Epithelial cell of proximal tubule (primary cell): ENCODE data around the gene TFPI. TPM values are rescaled to one million over a fixed set of nuclear protein-coding genes. Genes with fewer than 3 reads are reported as not detected.
"Not testable (repeated sequence)": the region's sequence is repeated elsewhere in the genome, so short reads cannot be mapped to it uniquely, and the experiment has no call there.

Experiments
- DNase-seq: peaks from one replicate; pipeline ENCODE4 v3.0.0-alpha.2; 2011; ENCODE audit warnings: low read depth
- H3K4me3 ChIP-seq: 2 replicates; pipeline ENCODE4 v1.5.1; 2011; ENCODE audit warnings: low read depth, mild to moderate bottlenecking, low read length
- CTCF ChIP-seq: conservative IDR thresholded peaks from 2 replicates; pipeline ENCODE4 v1.5.1; 2012; ENCODE audit warnings: low read depth, mild to moderate bottlenecking, low read length
- total RNA-seq: library from RNA; depleted of rRNA; stranded (reverse); fragments of >200 nt; gene quantifications from 2 replicates; pipeline ENCODE4 v1.2.3, GENCODE V29; 2015

The TFPI gene
- total RNA-seq, 1 donor from 2014 or later, result 99.7 TPM

DNA sequence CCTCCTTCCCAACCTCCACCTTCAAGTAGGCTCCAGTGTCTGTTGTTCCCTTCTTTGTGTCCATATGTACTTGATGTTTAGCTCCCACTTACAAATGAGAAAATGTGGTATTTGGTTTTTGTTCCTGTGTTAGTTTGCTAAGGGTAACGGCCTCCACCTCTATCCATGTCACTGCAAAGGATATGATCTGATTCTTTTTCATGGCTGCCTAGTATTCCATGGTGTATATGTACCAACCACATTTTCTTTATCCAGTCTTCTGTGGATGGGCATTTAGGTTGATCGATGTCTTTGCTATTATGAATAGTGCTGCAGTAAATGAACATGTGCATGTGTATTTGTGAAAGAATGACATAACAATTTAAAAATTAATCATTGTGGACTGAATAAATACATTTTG is 19.5 kb upstream of the TFPI start:
- TF ChIP-seq CTCF, result no peak
- no peak overlapping the region for H3K4me3 ChIP-seq
- DNase-seq, result no peak

GRCh38 chr2:187571996-187572395 is 17.8 kb upstream of the TFPI start:
- not testable (repeated sequence) for DNase-seq, H3K4me3 ChIP-seq

DNA sequence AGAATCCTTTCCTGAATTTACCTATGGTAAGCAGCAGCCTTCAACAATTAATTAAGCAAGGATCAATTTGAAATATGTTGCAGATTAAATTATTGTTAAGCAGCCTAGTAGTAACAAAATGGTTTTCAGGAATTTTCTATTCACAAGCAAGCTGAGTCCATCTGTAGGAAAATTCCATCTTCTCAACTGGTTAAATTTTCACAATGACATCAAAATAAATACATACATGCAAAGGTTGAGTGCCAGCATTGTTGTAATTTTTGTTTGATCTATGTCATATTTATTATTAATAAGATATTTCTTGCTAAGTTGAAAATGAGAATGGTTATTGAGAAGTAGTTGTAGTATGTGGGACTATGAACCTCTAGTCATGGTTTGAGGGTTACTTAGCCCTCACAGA is 15.3 kb upstream of the TFPI start:
- H3K4me3 ChIP-seq, result no peak overlapping the region

DNA sequence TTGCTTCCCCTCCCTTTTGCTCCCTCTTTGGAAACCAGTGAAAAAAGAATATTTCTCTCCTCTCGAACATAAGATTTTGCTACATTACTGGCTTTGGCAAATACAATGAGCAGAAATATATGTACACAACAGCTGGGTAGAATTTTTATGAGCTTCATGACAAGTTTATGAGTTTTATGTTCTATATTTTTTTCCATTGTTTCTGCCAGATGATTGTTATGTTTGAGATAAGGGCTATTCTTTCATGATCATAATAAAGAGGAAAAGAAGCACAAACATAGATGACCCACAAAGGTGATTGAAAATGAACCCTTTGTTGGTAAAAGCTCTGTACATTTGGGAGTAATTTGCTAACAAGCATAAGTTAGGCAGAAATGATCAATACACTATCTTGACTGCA is 14.8 kb upstream of the TFPI start:
- H3K4me3 ChIP-seq, result no peak overlapping the region
- TF ChIP-seq CTCF, result no peak
- DNase-seq, result no peak

More for the DNA sequence above, 15.3 kb upstream of the TFPI start:
- TF ChIP-seq CTCF, result no peak
- no peak for DNase-seq

DNA sequence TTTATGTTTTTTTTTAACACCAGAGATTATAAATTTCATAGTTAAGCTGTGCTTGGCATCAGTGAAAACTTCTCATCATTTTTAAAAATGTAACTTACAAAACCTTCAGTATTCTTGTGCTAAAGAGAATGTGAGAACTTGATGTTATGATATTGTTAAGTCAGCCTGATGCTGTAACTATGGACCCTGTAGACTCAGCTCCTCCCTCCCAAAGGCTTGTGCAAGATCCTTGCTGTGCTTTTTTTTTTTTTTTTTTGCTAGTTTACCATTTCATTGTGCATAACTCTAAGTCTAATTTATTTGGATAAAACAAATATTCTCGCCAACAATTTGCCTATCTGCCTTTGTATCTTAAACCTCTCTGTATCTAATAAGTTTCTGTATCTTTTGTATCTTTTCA is 12.9 kb upstream of the TFPI start:
- no peak for TF ChIP-seq CTCF
- no peak for DNase-seq

GRCh38 chr2:187566712-187567111 is 12.5 kb upstream of the TFPI start:
- DNase-seq, result no peak
- H3K4me3 ChIP-seq, result no peak overlapping the region
- TF ChIP-seq CTCF, result no peak

More for the DNA sequence above, 12.9 kb upstream of the TFPI start:
- no peak overlapping the region for H3K4me3 ChIP-seq

DNA sequence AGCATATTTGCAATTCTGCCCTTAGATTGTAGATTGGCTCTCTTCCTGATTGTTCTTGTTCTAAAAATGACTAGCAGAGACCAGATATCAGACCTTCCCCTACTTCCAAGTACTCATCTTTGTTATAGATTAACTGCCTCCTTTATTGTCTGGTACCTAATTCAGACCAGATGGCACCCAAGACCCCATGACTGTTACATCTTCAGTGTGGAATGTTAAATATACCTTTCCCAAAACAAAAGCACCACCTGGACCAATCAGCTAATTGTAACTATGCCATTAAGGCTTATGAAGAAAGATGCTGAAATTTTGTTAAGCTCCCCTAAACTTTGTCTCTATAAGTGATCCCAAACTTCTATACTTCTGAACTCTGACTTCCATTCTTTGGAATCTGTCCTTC is 12.0 kb upstream of the TFPI start:
- no peak for DNase-seq
- no peak overlapping the region for H3K4me3 ChIP-seq
- TF ChIP-seq CTCF, result no peak

GRCh38 chr2:187565618-187566017 is 11.4 kb upstream of the TFPI start:
- not testable (repeated sequence) for DNase-seq, H3K4me3 ChIP-seq

DNA sequence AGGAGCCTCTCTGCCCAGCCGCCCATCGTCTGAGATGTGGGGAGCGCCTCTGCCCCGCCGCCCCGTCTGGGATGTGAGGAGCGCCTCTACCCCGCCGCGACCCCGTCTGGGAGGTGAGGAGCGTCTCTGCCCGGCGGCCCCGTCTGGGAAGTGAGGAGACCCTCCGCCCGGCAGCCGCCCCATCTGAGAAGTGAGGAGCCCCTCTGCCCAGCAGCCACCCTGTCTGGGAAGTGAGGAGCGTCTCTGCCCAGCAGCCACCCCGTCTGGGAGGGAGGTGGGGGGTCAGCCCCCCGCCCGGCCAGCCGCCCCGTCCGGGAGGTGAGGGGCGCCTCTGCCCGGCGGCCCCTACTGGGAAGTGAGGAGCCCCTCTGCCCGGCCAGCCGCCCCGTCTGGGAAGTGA is 2.3 kb upstream of the TFPI start:
- not testable (repeated sequence) for H3K4me3 ChIP-seq, DNase-seq
